Left lung (tissue), 10 donors: Measurements from ENCODE around the gene VTCN1. TPM values are rescaled to one million over a fixed set of nuclear protein-coding genes. Genes with fewer than 3 reads are reported as not detected.

Experiments
- ATAC-seq: fragments of 200-7000 bp; cut with Tn5 transposase; one replicate; pipeline ENCODE4 v1.9.1; 2020; ENCODE audit warnings: moderate library complexity
- DNase-seq, 4 donors: peaks; one replicate each; pipeline ENCODE4 v3.0.0-alpha.2; 2013 to 2020
- H3K27ac ChIP-seq, 2 donors: fragments of 200-600 bp; sonication (generic) in 1 of 2; one replicate each; pipeline versions ENCODE4 v1.5.0 to v1.8.0; 2020 to 2021
- H3K27me3 ChIP-seq, 2 donors: fragments of 200-600 bp; sonication (generic) in 1 of 2; one replicate each; pipeline versions ENCODE4 v1.5.0 to v1.8.0; 2020 to 2021
- H3K36me3 ChIP-seq, 2 donors: fragments of 200-600 bp; sonication (generic) in 1 of 2; one replicate each; pipeline versions ENCODE4 v1.5.0 to v1.8.0; 2020 to 2021
- H3K4me1 ChIP-seq, 2 donors: fragments of 200-600 bp; one replicate each; pipeline ENCODE4 v1.8.0; 2021
- H3K4me3 ChIP-seq, 2 donors: fragments of 200-600 bp; sonication (generic) in 1 of 2; one replicate each; pipeline versions ENCODE4 v1.5.0 to v1.8.0; 2020 to 2021; ENCODE audit warnings: mild to moderate bottlenecking in 1 of 2
- H3K9me3 ChIP-seq, 2 donors: fragments of 200-600 bp; sonication (generic) in 1 of 2; one replicate each; pipeline versions ENCODE4 v1.5.0 to v1.8.0; 2020 to 2021
- intact Hi-C, 2 donors: fragments of 100-400 bp; cut with DNase I; formaldehyde crosslinking; loops; one replicate each; pipeline versions ENCODE4 v1.11.2 to v1.14.2; 2022
- polyA plus RNA-seq, 6 donors: library from polyadenylated mRNA; unstranded; fragments of 120-200 nt; gene quantifications; one replicate each; pipeline ENCODE4 v1.2.1, GENCODE V29; 2013; ENCODE audit not compliant: insufficient read length in 6 of 6
- total RNA-seq, 2 donors: library from RNA; stranded (reverse); fragmentation: NEBNext Ultra II Directional; extraction: Animal tissue kit (Norgen Biotek cat#: 25700); gene quantifications; one replicate each; pipeline ENCODE4 v1.2.1, GENCODE V29; 2021
- TF ChIP-seq, protein P1 (sequence below), 2 donors: fragments of 200-600 bp; sonication (generic) in 1 of 2; IDR thresholded peaks; one replicate each; pipeline versions ENCODE4 v1.5.0 to v1.8.0; 2021; ENCODE audit warnings: antibody characterized with exemption in 2 of 2
- donor health status: DM: no; HTN: yes; CAD: no.
- donor health status: DM: no; HTN: no; CAD: no.

The VTCN1 gene
- total and polyA plus RNA-seq, 8 donors = 0.31 to 0.87 (median 0.54) TPM; not detected in 1

DNA sequence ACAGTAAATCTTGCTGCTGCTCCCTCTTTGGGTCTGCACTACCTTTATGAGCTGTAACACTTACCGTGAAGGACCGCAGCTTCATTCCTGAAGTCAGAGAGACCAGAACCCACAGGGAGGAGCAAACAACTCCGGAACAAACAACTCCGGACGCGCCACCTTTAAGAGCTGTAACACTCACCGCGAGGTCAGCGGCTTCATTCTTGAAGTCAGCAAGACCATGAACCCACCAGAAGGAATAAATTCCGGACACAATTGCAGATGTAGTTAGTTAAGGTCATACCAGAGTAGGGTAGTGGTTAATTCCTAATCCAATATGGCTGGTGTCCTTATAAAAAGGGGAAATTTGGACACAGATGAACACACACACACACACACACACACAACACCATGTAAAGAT, 37.7 kb downstream of the VTCN1 start:
- ATAC-seq = no peak
- TF ChIP-seq, protein P1, sequence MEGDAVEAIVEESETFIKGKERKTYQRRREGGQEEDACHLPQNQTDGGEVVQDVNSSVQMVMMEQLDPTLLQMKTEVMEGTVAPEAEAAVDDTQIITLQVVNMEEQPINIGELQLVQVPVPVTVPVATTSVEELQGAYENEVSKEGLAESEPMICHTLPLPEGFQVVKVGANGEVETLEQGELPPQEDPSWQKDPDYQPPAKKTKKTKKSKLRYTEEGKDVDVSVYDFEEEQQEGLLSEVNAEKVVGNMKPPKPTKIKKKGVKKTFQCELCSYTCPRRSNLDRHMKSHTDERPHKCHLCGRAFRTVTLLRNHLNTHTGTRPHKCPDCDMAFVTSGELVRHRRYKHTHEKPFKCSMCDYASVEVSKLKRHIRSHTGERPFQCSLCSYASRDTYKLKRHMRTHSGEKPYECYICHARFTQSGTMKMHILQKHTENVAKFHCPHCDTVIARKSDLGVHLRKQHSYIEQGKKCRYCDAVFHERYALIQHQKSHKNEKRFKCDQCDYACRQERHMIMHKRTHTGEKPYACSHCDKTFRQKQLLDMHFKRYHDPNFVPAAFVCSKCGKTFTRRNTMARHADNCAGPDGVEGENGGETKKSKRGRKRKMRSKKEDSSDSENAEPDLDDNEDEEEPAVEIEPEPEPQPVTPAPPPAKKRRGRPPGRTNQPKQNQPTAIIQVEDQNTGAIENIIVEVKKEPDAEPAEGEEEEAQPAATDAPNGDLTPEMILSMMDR (IDR thresholded peaks at IDR 0.05) = no peak
- Histone ChIP-seq H3K9me3 (no peaks in the 10 kb centered on the region), H3K27ac (no peak overlapping the region), H3K4me3 (no peak overlapping the region), H3K27me3 (no peaks in the 10 kb centered on the region), H3K36me3 (no peaks in the 10 kb centered on the region), H3K4me1 (no peaks in the 10 kb centered on the region)
- intact Hi-C loops = no loop called here
- DNase-seq = no peak

DNA sequence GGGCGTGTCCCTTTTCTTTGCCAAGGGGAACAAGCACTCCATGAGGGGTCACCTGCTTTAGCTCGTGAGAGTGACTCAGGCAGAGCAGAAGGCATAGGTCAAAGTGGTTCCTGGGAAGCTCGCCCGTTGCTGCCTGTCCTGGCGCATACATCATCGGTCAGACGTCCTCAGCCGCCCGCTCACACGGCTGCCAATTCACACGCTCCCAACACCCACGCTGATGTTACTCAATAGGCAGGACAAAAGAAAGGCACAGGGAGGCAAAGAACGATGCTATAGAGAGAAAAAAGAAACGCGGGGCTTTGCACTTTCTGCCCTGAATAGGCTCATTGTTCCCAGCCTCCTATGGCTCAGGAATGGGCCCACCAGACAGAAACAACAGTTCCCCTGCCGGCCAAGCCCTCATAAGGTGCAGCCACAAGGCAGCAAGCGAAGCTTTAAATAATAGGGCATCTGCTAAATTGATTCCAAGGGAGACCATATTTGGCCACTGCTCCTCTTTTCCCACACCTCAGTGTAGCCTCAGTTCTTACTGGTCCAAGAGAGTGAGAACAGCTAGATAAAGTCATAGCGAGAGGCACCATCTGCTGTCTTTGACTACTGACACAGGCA, 38.7 kb downstream of the VTCN1 start:
- DNase-seq = peak in 2 of 4 donors; percentile 62 to 76
- intact Hi-C loops = no loop called here
- no peak overlapping the region for H3K27ac ChIP-seq
- peak; percentile 81 for ATAC-seq
- no peaks in the 10 kb centered on the region for H3K4me1 ChIP-seq
- TF ChIP-seq, protein P1 (IDR thresholded peaks at IDR 0.05) = no peak
- no peak overlapping the region for H3K4me3 ChIP-seq
- H3K9me3 ChIP-seq = no peaks in the 10 kb centered on the region
- no peaks in the 10 kb centered on the region for H3K36me3 ChIP-seq
- no peaks in the 10 kb centered on the region for H3K27me3 ChIP-seq

DNA sequence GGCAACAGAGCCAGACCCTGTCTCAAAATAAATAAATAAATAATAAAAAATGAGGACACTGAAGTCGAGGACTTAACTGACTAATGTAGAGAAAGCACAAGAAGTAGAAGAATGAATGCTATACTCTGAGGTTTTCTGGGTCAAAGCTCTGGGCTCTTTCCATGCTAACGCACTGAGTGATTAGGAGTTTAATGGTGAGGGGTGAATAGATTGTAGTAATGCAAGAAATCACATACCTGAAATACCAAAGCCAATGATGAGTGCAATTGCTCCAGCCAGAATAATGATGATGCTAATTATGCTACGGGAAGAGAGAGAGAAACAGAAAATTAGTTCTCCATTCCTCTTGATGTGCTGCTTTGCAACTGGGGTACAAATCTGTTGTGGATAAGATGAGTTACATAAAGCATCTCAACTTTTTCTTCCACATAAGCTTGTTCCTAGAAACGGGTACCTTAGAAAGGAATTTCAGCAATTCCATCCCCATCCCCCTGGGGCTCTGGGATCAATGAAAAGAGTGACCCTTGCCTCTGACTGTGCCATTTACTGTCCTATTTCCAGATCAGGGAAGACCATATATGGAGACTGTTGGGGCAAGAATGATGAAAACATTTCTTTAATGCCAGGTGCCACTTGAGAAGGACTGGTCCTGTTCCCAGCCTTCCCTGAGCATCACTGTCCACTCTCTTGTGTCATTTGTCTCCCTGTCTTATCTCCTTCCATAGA, 40.7 kb downstream of the VTCN1 start:
- no peak for DNase-seq
- TF ChIP-seq, protein P1 (IDR thresholded peaks at IDR 0.05) = no peak
- Histone ChIP-seq H3K9me3 (no peaks in the 10 kb centered on the region), H3K36me3 (no peaks in the 10 kb centered on the region), H3K4me1 (no peaks in the 10 kb centered on the region), H3K27ac (no peak overlapping the region), H3K4me3 (no peak overlapping the region), H3K27me3 (no peaks in the 10 kb centered on the region)
- ATAC-seq = no peak
- intact Hi-C loops = no loop called here

DNA sequence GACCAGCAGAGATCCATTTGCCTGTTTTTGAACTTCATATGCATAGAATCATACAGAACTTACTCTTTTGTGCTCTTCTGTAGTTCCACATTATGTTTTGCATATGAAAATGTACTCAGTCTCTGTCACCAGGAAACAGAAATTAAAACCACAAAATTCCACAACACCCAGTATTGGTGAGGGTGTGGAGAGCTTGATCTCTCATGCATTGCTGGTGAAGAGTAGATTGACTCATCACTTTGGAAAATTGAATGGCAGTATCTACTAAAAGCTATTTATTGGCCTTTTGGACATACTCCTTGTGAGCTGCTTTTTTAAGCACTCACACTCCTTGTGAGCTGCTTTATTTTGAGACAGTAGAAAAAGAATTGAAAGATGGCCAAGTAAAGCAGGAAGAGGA, 43.3 kb downstream of the VTCN1 start:
- ATAC-seq = no peak
- Histone ChIP-seq H3K4me1 (no peaks in the 10 kb centered on the region), H3K27me3 (no peaks in the 10 kb centered on the region), H3K27ac (no peak overlapping the region), H3K36me3 (no peaks in the 10 kb centered on the region), H3K9me3 (no peaks in the 10 kb centered on the region), H3K4me3 (no peak overlapping the region)
- DNase-seq = no peak
- TF ChIP-seq, protein P1 (IDR thresholded peaks at IDR 0.05) = no peak
- intact Hi-C loops = no loop called here

DNA sequence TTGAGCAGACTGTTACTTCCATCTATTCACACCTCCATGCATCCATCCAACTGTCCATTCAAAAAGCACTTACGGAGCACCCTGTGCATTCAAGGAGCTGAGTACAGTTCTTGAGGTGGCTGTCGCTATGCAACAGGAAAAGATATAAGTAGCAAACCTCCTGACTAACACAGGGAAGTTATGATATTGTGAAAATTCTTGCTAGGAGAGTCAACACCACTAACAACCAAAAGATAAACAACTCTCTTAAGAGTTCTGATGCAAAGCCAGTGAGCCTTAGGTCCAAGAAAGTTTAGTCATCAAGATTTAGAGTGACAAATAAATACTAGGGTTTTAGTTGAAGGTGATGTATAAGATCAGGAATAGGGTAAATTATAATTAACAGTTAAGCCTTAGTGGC, 44.7 kb downstream of the VTCN1 start:
- Histone ChIP-seq H3K9me3 (no peaks in the 10 kb centered on the region), H3K4me3 (no peak overlapping the region), H3K4me1 (no peaks in the 10 kb centered on the region), H3K27ac (no peak overlapping the region), H3K27me3 (no peaks in the 10 kb centered on the region), H3K36me3 (no peaks in the 10 kb centered on the region)
- ATAC-seq = peak; percentile 95
- TF ChIP-seq, protein P1 (IDR thresholded peaks at IDR 0.05) = no peak
- DNase-seq = peak in 1 of 4 donors; percentile 34
- intact Hi-C loops = no loop called here
